Measurements from ENCODE around the gene TMEM221.

TMEM221 gene

DNA sequence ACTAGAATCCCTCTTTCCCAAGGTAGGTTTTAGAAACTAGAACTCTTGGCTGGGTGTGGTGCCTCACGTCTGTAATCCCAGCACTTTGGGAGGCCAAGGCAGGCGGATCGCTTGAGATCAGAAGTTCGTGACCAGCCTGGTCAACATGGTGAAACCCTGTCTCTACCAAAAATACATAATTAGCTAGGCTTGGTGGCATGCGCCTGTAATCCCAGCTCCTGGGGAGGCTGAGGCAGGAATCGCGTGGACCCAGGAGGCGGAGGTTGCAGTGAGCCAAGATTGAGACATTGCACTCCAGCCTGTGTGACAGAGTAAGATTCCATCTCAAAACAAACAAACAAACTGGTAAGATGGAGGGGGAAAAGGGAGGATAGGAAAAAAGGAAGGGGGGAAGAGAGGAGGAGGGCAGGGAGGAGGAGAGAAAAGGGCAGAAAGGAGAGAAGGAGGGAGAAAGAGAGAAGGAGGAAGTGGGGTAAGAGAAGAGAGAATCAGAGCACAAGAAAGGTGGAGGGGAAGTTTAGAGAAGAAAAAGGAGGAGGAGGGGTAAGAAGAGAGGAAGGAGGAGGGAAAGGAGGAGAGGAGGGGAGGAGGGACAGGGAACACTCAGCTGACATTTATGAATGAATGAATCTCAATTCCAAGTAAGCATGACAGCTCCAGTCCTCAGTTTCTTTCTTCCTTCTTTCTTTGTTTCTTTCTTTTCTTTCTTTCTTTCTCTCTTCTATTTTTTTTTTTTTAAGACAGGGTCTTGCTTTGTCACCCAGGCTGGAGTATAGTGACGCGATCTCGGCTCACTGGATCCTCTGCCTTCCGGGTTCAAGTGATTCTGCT is 19.2 kb upstream of the TMEM221 start:
- no peak for DNase-seq
- Histone ChIP-seq H3K4me3 (peak overlapping the region in 1 of 2 donors; percentile 96), H3K36me3 (no peaks in the 10 kb centered on the region), H3K4me1 (peaks cover 0 to 36% (median 26%) of the 10 kb centered on the region in 4 donors), H3K27ac (peak overlapping the region; percentile 92 to 95), H3K9me3 (no peaks in the 10 kb centered on the region), H3K27me3 (peaks cover 0 to 6% of the 10 kb centered on the region in 2 donors)
- TF ChIP-seq, protein P1, sequence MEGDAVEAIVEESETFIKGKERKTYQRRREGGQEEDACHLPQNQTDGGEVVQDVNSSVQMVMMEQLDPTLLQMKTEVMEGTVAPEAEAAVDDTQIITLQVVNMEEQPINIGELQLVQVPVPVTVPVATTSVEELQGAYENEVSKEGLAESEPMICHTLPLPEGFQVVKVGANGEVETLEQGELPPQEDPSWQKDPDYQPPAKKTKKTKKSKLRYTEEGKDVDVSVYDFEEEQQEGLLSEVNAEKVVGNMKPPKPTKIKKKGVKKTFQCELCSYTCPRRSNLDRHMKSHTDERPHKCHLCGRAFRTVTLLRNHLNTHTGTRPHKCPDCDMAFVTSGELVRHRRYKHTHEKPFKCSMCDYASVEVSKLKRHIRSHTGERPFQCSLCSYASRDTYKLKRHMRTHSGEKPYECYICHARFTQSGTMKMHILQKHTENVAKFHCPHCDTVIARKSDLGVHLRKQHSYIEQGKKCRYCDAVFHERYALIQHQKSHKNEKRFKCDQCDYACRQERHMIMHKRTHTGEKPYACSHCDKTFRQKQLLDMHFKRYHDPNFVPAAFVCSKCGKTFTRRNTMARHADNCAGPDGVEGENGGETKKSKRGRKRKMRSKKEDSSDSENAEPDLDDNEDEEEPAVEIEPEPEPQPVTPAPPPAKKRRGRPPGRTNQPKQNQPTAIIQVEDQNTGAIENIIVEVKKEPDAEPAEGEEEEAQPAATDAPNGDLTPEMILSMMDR (IDR thresholded peaks at IDR 0.05): no peak
- intact Hi-C loops (cut with DNase I; ENCODE audit: low total_unique reads): loop anchor here (5.0 kb wide), 1 partner anchor 45 kb away; the partner anchor contains the start of gene MVB12A

DNA sequence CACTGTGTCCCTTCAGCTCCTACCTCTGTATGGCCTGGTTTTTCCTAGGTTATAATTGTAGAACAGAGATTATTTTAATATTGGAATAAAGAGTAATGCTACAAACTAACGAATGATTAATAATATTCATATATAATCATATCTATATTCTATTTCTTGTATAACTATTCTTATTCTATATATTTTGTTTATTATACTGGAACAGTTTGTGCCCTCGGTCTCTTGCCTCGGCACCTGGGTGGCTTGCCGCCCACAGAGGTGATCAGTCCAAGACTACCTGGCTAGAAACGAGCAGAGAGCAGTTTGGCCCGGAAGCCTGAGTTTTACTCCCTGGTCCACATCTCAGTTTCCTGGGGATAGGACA is 18.0 kb upstream of the TMEM221 start:
- intact Hi-C loops (cut with DNase I; ENCODE audit: low total_unique reads): loop anchor here (5.0 kb wide), 1 partner anchor 44 kb away; the partner anchor contains the start of gene MVB12A
- Histone ChIP-seq H3K4me1 (peaks cover 0 to 33% (median 21%) of the 10 kb centered on the region in 4 donors), H3K27ac (no peak overlapping the region), H3K36me3 (no peaks in the 10 kb centered on the region), H3K9me3 (no peaks in the 10 kb centered on the region), H3K4me3 (no peak overlapping the region), H3K27me3 (peaks cover 0 to 15% of the 10 kb centered on the region in 2 donors)
- no peak for DNase-seq
- TF ChIP-seq, protein P1 (IDR thresholded peaks at IDR 0.05): no peak

DNA sequence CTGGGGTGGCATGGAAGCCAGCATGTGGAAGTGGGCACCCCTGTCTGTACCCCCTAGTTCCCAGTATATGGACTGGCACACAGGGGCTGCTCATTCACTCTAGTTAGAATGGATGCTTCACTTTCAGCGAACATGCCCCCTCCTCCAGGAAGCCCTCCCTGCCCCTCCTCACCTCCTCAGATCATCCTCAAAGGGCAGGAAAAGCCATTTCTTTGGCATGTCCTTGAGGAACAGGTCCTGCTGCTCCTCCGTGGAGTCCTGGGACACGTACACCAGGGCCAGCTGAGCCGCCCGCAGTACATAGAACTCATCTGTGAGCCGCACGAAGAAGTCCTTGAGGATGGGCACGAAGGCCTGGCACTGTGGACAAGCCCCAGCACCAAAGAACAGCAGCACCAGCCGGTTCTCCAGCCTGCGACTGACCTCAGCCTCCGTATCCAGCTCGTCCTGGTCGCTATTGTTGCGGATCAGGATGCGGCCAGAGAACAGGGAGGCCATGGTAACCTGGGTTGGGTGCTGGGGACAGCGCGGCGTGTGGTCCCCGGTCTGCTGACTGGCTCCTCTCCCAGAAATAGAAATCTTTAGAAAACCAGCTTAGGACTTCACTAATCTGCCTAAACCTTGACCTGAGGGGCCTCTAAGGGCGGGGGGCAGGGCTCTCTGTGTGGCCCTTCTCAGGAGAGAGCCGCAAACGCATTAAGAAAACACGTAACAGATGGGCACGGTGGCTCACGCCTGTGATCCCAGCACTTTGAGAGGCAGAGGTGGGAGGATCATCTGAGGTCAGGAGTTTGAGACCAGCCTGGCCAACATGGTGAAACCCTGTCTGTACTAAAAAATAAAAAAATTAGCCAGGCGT is 12.1 kb upstream of the TMEM221 start, which contains the start of gene NXNL1:
Gene NXNL1, minus strand, starts transcription at position 555 of the 859 bp plus-strand sequence. Its CDS starts 57 bp downstream, at position 498.
- intact Hi-C loops (cut with DNase I; ENCODE audit: low total_unique reads): no loop called here
- peaks cover 0 to 7% (median 4%) of the 10 kb centered on the region in 4 donors for H3K4me1 ChIP-seq
- no peaks in the 10 kb centered on the region for H3K36me3 ChIP-seq
- TF ChIP-seq, protein P1 (IDR thresholded peaks at IDR 0.05): no peak
- H3K27ac ChIP-seq: no peak within 1 kb of the TSS
- no peak for DNase-seq
- H3K27me3 ChIP-seq: peaks cover 0 to 58% of the 10 kb centered on the region in 2 donors
- no peak within 1 kb of the TSS for H3K4me3 ChIP-seq
- H3K9me3 ChIP-seq: no peaks in the 10 kb centered on the region

DNA sequence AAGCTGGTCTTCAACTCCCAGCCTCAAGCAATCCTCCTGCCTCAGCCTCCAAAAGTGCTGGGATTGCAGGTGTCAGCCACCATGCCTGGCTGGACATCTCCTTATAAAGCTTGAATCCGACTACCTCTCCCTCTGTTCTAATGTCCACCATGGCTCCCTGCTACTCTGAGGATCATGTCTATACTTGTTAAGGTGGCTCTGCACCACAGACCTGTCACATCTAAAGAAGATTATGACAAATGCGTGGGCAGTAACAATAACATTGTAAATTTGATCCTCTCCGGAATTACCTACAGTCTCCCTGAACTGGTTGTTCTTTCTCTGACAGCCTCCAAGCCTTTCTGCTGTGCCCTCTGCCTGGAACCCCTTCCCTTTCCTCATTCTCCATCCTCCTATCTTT is 10.5 kb upstream of the TMEM221 start:
- H3K36me3 ChIP-seq: no peaks in the 10 kb centered on the region
- no peak overlapping the region for H3K4me3 ChIP-seq
- DNase-seq: no peak
- intact Hi-C loops (cut with DNase I; ENCODE audit: low total_unique reads): loop anchor here (10.0 kb wide), 1 partner anchor 116 kb away; no protein-coding TSS in a partner anchor
- H3K9me3 ChIP-seq: no peaks in the 10 kb centered on the region
- TF ChIP-seq, protein P1 (IDR thresholded peaks at IDR 0.05): no peak
- H3K4me1 ChIP-seq: peaks cover 0 to 14% (median 7%) of the 10 kb centered on the region in 4 donors
- H3K27me3 ChIP-seq: peaks cover 0 to 75% of the 10 kb centered on the region in 2 donors
- H3K27ac ChIP-seq: no peak overlapping the region

DNA sequence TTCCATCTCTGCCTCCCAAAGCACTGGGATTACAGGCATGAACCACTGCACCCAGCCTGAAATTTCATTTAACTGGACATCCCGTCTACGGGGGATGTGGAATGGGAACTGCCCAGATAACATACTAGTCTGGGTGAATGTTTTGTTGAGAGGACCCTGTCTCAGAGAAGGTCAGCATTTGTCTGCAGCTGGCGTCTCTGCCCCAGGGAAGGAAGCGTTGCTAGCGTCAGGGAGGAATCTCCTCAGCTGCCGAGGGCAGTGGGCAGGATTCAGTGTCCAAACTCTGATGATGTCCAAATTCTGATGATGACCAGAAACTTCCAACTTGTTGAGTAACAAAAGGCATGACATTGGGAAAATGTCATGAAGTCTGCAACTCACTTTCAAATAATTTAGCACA is 9.1 kb upstream of the TMEM221 start:
- peaks cover 0 to 79% of the 10 kb centered on the region in 2 donors for H3K27me3 ChIP-seq
- H3K4me1 ChIP-seq: peaks cover 0 to 19% (median 7%) of the 10 kb centered on the region in 4 donors
- H3K27ac ChIP-seq: no peak overlapping the region
- H3K9me3 ChIP-seq: no peaks in the 10 kb centered on the region
- DNase-seq: no peak
- H3K36me3 ChIP-seq: no peaks in the 10 kb centered on the region
- TF ChIP-seq, protein P1 (IDR thresholded peaks at IDR 0.05): no peak
- intact Hi-C loops (cut with DNase I; ENCODE audit: low total_unique reads): loop anchor here (10.0 kb wide), 1 partner anchor 117 kb away; no protein-coding TSS in a partner anchor
- no peak overlapping the region for H3K4me3 ChIP-seq

Measured in tibial artery (tissue), 4 donors.